ENCODE data around the gene BCL2L14. TPM values are rescaled to one million over a fixed set of nuclear protein-coding genes. Genes with fewer than 3 reads are reported as not detected.
"Not testable (repeated sequence)": the region's sequence is repeated elsewhere in the genome, so short reads cannot be mapped to it uniquely, and the experiment has no call there.

BCL2L14 gene
- total RNA-seq, 1 experiment from 2014 or later, result not detected

DNA sequence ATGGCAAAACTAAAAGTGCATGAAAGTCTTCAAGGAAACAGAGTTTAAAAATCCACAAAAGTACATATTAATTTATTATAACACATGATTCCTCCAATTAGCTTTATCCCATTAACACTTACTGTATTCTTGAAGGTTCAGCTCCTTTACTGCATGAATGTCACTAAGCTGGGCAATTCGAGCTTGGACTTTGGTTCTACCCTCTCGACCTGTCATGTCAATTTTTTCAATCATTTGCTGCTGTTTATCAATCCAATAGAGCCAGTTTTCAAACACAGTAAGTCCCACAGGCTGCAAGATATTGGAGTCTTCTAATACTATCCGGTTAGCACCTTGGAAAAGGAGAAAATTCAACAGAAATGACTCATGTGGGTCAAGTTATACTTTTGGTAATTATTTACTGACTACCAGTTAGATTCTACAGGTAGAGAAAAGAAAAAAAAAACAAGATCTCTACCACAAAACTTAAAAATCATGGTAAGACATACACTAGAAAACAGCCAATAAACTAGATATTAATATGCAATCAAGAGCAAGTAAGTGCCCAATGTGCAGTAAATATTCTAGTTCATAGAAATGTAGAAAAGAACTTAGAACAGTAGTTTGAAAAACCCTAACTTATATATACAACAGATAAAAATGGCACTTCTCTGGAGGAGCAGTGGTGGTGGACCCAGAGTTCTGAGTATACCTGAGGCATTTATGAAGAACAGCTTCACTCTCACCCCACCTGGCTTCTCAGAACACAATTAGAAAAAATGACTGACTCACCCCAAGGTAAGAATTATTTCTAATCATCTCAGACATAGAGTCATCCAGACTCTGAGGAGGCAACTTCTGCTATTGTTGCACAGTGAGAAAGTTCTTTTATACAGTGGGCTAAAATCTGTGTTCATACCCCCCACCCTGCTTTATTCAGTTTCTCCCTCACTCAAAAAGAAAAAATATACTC is 67.7 kb downstream of the BCL2L14 start:
- Histone ChIP-seq H3K36me3 (ENCODE audit: insufficient read depth, low read length, poor library complexity, severe bottlenecking) (peaks cover 47% of the 10 kb centered on the region), H3K27ac (ENCODE audit: low read depth, low read length, poor library complexity, severe bottlenecking) (no peak overlapping the region), H3K27me3 (replicated peaks; ENCODE audit: insufficient read depth, low read depth, low read length, poor library complexity) (no peaks in the 10 kb centered on the region), H3K9me3 (ENCODE audit: low read depth, low read length, poor library complexity, severe bottlenecking) (no peaks in the 10 kb centered on the region), H3K4me1 (ENCODE audit: insufficient read depth, low read length, poor library complexity, severe bottlenecking) (peaks cover 11% of the 10 kb centered on the region), H3K4me3 (ENCODE audit: low read depth, low read length, poor library complexity, severe bottlenecking) (no peak overlapping the region)
- intact Hi-C loops (cut with micrococcal nuclease; ENCODE audit: unreplicated experiment), result no loop called here
- ChIA-PET CTCF (interaction anchor here (0.7 kb wide), 1 partner anchor 300 kb away, joined by 3 read pairs; no protein-coding TSS in a partner anchor), POLR2A (ENCODE audit: low non-redundant PET) (no interaction called here)
- no peak for TF ChIP-seq EZH2 (IDR thresholded peaks at IDR 0.05; ENCODE audit: borderline replicate concordance, low read depth, low read length, poor library complexity, severe bottlenecking)
- TF ChIP-seq, protein P1, sequence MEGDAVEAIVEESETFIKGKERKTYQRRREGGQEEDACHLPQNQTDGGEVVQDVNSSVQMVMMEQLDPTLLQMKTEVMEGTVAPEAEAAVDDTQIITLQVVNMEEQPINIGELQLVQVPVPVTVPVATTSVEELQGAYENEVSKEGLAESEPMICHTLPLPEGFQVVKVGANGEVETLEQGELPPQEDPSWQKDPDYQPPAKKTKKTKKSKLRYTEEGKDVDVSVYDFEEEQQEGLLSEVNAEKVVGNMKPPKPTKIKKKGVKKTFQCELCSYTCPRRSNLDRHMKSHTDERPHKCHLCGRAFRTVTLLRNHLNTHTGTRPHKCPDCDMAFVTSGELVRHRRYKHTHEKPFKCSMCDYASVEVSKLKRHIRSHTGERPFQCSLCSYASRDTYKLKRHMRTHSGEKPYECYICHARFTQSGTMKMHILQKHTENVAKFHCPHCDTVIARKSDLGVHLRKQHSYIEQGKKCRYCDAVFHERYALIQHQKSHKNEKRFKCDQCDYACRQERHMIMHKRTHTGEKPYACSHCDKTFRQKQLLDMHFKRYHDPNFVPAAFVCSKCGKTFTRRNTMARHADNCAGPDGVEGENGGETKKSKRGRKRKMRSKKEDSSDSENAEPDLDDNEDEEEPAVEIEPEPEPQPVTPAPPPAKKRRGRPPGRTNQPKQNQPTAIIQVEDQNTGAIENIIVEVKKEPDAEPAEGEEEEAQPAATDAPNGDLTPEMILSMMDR (conservative IDR thresholded peaks at IDR 0.05; ENCODE audit: low read depth, low read length), result no peak
- no peak for DNase-seq (ENCODE audit: low spot score)
- BruUV-seq (replicated peaks), result no TSS peak

DNA sequence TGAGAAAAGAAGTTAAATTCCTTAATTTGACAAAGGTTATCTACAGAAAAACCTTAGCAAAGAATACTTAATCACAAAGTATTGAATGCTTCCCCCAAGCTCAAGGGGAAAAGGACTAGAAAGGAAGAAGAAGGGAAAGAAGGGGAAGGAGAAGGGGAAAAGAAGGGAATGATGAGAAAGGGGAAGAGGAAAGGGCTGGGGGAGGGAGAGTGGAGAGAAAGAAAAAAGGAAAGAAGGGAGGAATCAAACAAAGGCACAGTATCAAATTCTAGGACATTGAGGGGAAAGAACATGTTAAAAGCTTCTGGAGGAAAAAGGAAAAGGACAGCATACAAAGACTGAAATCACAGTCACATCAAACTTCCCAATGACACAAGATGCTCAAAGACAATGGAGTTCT is 70.3 kb downstream of the BCL2L14 start:
- CTCF ChIA-PET, result interaction anchor here (0.7 kb wide), 1 partner anchor 1016 kb away, joined by 7 read pairs; no protein-coding TSS in a partner anchor
- DNase-seq (ENCODE audit: low spot score), result no peak
- peaks cover 49% of the 10 kb centered on the region for H3K36me3 ChIP-seq (ENCODE audit: insufficient read depth, low read length, poor library complexity, severe bottlenecking)
- POLR2A ChIA-PET (ENCODE audit: low non-redundant PET), result no interaction called here
- intact Hi-C loops (cut with micrococcal nuclease; ENCODE audit: unreplicated experiment), result loop anchor here (10.0 kb wide), 1 partner anchor 124 kb away; the partner anchor contains the start of gene LRP6
- H3K27me3 ChIP-seq (replicated peaks; ENCODE audit: insufficient read depth, low read depth, low read length, poor library complexity), result no peaks in the 10 kb centered on the region
- H3K27ac ChIP-seq (ENCODE audit: low read depth, low read length, poor library complexity, severe bottlenecking), result no peak overlapping the region
- no peaks in the 10 kb centered on the region for H3K9me3 ChIP-seq (ENCODE audit: low read depth, low read length, poor library complexity, severe bottlenecking)
- H3K4me3 ChIP-seq (ENCODE audit: low read depth, low read length, poor library complexity, severe bottlenecking), result no peak overlapping the region
- no peak for TF ChIP-seq EZH2 (IDR thresholded peaks at IDR 0.05; ENCODE audit: borderline replicate concordance, low read depth, low read length, poor library complexity, severe bottlenecking)
- TF ChIP-seq, protein P1 (conservative IDR thresholded peaks at IDR 0.05; ENCODE audit: low read depth, low read length), result no peak
- BruUV-seq (replicated peaks), result no TSS peak
- H3K4me1 ChIP-seq (ENCODE audit: insufficient read depth, low read length, poor library complexity, severe bottlenecking), result no peaks in the 10 kb centered on the region

DNA sequence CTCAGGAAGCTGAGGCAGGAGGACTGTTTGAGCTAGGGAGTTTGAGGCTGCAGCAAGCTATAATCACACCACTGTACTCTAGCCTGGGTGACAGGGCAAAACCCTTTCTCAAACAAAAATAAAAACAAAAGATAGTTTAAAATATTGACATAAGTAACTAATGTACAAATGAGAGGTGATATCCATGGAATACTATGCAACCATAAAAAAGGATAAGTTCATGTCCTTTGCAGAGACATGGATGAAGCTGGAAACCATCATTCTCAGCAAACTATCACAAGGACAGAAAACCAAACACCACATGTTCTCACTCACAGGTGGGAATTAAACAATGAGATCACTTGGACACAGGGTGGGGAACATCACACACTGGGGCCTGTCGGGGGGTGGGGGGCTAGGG is 73.8 kb downstream of the BCL2L14 start:
- H3K36me3 ChIP-seq (ENCODE audit: insufficient read depth, low read length, poor library complexity, severe bottlenecking), result peaks cover 66% of the 10 kb centered on the region
- H3K9me3 ChIP-seq (ENCODE audit: low read depth, low read length, poor library complexity, severe bottlenecking); H3K4me1 ChIP-seq (ENCODE audit: insufficient read depth, low read length, poor library complexity, severe bottlenecking); H3K4me3 ChIP-seq (ENCODE audit: low read depth, low read length, poor library complexity, severe bottlenecking); H3K27ac ChIP-seq (ENCODE audit: low read depth, low read length, poor library complexity, severe bottlenecking); CTCF ChIA-PET; BruUV-seq (replicated peaks); DNase-seq (ENCODE audit: low spot score); POLR2A ChIA-PET (ENCODE audit: low non-redundant PET); H3K27me3 ChIP-seq (replicated peaks; ENCODE audit: insufficient read depth, low read depth, low read length, poor library complexity): not testable (repeated sequence)
- intact Hi-C loops (cut with micrococcal nuclease; ENCODE audit: unreplicated experiment), result loop anchor here (10.0 kb wide), 1 partner anchor 120 kb away; the partner anchor contains the start of gene LRP6

All from A673 (cell line).